Upper lobe of right lung (tissue), 1 donor: ENCODE results near the gene DOCK2. TPM values are rescaled to one million over a fixed set of nuclear protein-coding genes. Genes with fewer than 3 reads are reported as not detected.
"Not testable (repeated sequence)": the region's sequence is repeated elsewhere in the genome, so short reads cannot be mapped to it uniquely, and the experiment has no call there.

Source experiments
- ATAC-seq: fragments of 200-7000 bp; cut with Tn5 transposase; one replicate; pipeline ENCODE4 v1.9.1; 2020; ENCODE audit warnings: mild to moderate bottlenecking, moderate library complexity
- DNase-seq: peaks from one replicate; pipeline ENCODE4 v3.0.0-alpha.2; 2020
- H3K27ac ChIP-seq: fragments of 200-600 bp; one replicate; pipeline ENCODE4 v1.8.0; 2022
- H3K27me3 ChIP-seq: fragments of 200-600 bp; one replicate; pipeline ENCODE4 v1.8.0; 2022; ENCODE audit warnings: mild to moderate bottlenecking
- H3K36me3 ChIP-seq: fragments of 200-600 bp; one replicate; pipeline ENCODE4 v1.8.0; 2022
- H3K4me1 ChIP-seq: fragments of 200-600 bp; one replicate; pipeline ENCODE4 v1.8.0; 2022
- H3K4me3 ChIP-seq: fragments of 200-600 bp; one replicate; pipeline ENCODE4 v1.8.0; 2022; ENCODE audit warnings: mild to moderate bottlenecking
- H3K9me3 ChIP-seq: fragments of 200-600 bp; one replicate; pipeline ENCODE4 v1.8.0; 2022
- intact Hi-C: fragments of 100-400 bp; cut with DNase I; formaldehyde crosslinking; loops from one replicate; pipeline ENCODE4 v1.11.0; 2022
- total RNA-seq: library from RNA; stranded (reverse); fragmentation: NEBNext Ultra II Directional; extraction: Animal tissue kit (Norgen Biotek cat#: 25700); gene quantifications from one replicate; pipeline ENCODE4 v1.2.1, GENCODE V29; 2021
- TF ChIP-seq, protein P1 (sequence below): fragments of 200-600 bp; IDR thresholded peaks from one replicate; pipeline ENCODE4 v1.8.0; 2022; ENCODE audit warnings: antibody characterized with exemption
- donor health status: DM: no; HTN: yes; CAD: no; lungs with severe emphysema.

The DOCK2 gene
- total RNA-seq, 1 donor from 2014 or later: 65.4 TPM

DNA sequence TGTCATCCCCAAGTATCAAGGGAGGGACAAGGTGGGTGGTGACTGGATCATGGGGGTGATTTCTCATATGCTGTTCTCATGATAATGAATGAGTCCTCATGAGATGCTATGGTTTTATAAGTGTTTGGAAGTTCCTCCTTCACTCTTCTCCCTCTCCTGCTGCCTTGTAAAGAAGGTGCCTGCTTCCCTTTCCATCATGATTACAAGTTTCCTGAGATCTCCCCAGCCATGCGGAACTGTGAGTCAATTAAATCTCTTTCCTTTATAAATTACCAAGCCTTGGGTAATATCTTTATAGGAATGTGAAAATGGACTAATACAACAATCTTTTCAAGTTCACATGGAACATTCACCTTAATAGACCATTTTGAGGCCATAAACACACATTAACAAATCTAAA lies 21.5 kb upstream of the DOCK2 start:
- Histone ChIP-seq H3K4me1 (no peaks in the 10 kb centered on the region), H3K27ac (no peak overlapping the region), H3K36me3 (no peaks in the 10 kb centered on the region), H3K27me3 (no peaks in the 10 kb centered on the region), H3K4me3 (no peak overlapping the region), H3K9me3 (no peaks in the 10 kb centered on the region)
- TF ChIP-seq, protein P1, sequence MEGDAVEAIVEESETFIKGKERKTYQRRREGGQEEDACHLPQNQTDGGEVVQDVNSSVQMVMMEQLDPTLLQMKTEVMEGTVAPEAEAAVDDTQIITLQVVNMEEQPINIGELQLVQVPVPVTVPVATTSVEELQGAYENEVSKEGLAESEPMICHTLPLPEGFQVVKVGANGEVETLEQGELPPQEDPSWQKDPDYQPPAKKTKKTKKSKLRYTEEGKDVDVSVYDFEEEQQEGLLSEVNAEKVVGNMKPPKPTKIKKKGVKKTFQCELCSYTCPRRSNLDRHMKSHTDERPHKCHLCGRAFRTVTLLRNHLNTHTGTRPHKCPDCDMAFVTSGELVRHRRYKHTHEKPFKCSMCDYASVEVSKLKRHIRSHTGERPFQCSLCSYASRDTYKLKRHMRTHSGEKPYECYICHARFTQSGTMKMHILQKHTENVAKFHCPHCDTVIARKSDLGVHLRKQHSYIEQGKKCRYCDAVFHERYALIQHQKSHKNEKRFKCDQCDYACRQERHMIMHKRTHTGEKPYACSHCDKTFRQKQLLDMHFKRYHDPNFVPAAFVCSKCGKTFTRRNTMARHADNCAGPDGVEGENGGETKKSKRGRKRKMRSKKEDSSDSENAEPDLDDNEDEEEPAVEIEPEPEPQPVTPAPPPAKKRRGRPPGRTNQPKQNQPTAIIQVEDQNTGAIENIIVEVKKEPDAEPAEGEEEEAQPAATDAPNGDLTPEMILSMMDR: no peak
- DNase-seq (no peak), ATAC-seq (no peak)
- intact Hi-C loops: no loop called here

DNA sequence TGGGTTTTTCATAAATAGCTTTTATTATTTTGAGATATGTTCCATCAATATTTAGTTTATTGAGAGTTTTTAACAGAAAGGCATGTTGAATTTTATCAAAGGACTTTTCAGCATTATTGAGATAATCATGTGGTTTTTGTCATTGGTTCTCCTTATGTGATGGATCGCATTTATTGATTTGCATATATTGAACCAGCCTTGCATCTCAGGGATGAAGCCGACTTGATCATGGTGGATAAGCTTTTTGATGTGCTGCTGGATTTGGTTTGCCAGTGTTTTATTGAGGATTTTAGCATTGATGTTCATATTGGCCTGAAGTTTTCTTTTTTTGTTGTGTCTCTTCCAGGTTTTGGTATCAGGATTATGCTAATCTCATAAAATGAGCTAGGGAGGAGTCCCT lies 12.8 kb upstream of the DOCK2 start:
- H3K9me3 ChIP-seq, H3K4me1 ChIP-seq, ATAC-seq, H3K4me3 ChIP-seq, H3K27ac ChIP-seq, H3K27me3 ChIP-seq, DNase-seq, intact Hi-C loops, H3K36me3 ChIP-seq: not testable (repeated sequence)

DNA sequence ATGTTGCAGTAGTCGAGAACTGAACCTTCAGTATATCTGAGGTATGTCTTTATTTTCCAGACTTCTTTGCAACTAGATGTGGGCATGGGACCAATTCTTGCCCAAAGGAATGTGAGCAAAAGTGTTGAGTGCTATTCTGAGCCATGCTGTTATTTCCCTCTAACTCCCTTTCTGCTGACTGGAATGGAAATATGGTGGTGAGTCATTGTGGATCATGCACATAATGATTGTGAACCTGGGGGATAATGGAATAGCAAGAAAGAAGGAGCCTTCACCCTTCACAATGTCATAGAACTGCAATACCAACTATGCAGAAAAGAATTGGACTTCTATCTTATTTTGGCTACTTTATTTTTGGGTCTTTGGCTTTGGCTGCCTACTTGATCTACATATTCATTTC lies 10.3 kb upstream of the DOCK2 start:
- DNase-seq (no peak), ATAC-seq (no peak)
- Histone ChIP-seq H3K36me3 (no peaks in the 10 kb centered on the region), H3K27ac (no peak overlapping the region), H3K27me3 (no peaks in the 10 kb centered on the region), H3K4me1 (no peaks in the 10 kb centered on the region), H3K9me3 (no peaks in the 10 kb centered on the region), H3K4me3 (no peak overlapping the region)
- intact Hi-C loops: no loop called here
- TF ChIP-seq, protein P1: no peak

DNA sequence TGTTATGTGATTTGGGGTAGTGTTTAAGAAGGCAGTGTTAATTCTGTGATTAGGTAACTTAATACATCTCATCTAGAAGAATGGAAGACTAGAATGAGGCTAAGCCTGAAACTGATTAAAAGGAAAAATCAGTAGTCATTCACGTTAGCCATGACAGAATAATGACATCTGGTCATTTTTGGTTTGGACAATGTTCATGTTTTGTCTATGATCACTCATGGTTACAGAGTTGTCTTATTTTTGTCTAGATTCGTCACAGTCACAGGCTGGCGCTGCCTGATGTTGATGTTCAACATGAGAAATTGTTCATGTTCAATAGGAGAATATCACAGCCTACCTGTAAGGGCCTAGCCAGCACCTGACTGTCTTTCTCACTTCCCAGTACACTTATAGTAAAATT lies 9.5 kb upstream of the DOCK2 start:
- Histone ChIP-seq H3K9me3 (no peaks in the 10 kb centered on the region), H3K4me1 (no peaks in the 10 kb centered on the region), H3K4me3 (no peak overlapping the region), H3K36me3 (no peaks in the 10 kb centered on the region), H3K27me3 (no peaks in the 10 kb centered on the region), H3K27ac (no peak overlapping the region)
- intact Hi-C loops: no loop called here
- no peak for ATAC-seq
- no peak for DNase-seq
- TF ChIP-seq, protein P1: no peak

DNA sequence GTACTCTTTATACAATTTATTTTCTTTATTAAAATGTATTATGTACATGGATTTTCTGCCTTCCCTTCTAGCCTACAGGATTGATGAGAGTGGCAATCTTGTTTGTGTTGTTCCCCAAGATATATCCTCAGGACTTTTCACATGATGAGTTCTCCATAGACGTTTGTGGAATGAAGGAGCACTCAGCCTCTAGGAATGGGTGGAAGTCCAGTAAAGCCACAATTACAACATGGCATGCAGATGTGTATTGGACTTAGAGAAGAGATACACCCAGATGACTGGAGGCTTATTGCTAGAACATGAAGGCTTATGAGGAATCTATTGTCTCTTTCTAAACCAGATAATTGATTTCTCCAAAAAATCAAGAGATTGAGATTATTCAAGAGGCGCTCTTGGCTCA lies 8.2 kb upstream of the DOCK2 start:
- H3K4me1 ChIP-seq: no peaks in the 10 kb centered on the region
- DNase-seq (no peak), ATAC-seq (no peak)
- H3K9me3 ChIP-seq: no peaks in the 10 kb centered on the region
- no peak overlapping the region for H3K27ac ChIP-seq
- H3K27me3 ChIP-seq: no peaks in the 10 kb centered on the region
- H3K4me3 ChIP-seq: no peak overlapping the region
- no peaks in the 10 kb centered on the region for H3K36me3 ChIP-seq
- intact Hi-C loops: no loop called here
- TF ChIP-seq, protein P1: no peak

DNA sequence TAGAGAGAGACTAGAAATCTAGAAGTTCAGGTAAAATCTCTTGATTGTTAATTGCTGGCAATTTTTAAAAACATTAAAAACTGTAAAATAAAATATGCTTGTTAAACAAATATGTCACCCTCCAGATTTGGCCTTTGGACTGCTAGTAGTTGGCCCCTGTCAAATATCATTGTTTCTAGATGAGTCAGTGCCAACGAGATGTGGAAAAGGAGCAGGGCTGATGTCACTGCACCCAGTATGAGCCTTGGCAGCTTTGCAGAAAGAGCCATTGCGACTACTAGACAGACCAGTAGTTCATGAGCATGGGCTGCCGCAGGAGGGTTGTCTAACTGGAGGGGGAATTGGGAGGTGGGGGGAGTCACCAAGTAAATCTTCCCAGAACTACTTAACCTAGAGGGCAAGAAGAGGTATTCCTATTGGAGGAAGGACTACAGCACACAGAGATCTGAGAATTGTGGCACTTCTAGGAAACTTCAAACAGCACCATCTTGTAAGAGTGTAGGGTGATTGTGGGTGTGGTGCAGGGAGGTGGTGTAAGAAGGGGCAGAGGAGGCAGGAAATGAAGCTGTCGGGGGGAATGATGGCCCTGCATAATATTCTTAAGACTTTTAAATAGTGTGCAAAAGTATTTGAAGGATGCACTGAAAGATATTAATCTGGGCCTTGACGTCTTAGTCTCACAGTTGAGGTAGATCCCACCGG lies 7.1 kb upstream of the DOCK2 start:
- no peaks in the 10 kb centered on the region for H3K4me1 ChIP-seq
- DNase-seq (no peak), ATAC-seq (peak; percentile 26)
- H3K27ac ChIP-seq: no peak overlapping the region
- H3K9me3 ChIP-seq: no peaks in the 10 kb centered on the region
- TF ChIP-seq, protein P1: no peak
- no peaks in the 10 kb centered on the region for H3K36me3 ChIP-seq
- intact Hi-C loops: no loop called here
- no peak overlapping the region for H3K4me3 ChIP-seq
- no peaks in the 10 kb centered on the region for H3K27me3 ChIP-seq
